IPS-18a (cell line): ENCODE measurements around the gene PSMB8.

Experiments used
- H3K27ac ChIP-seq: one replicate; pipeline ENCODE4 v1.5.1; 2013; ENCODE audit warnings: low read length
- H3K27me3 ChIP-seq: one replicate; pipeline ENCODE4 v1.6.1; 2013; ENCODE audit warnings: mild to moderate bottlenecking, low read length; ENCODE audit not compliant: control insufficient read depth, insufficient read depth
- H3K36me3 ChIP-seq: one replicate; pipeline ENCODE4 v1.6.1; 2013; ENCODE audit warnings: low read depth, low read length; ENCODE audit not compliant: control insufficient read depth
- H3K4me1 ChIP-seq: one replicate; pipeline ENCODE4 v1.6.1; 2013; ENCODE audit warnings: low read depth, low read length; ENCODE audit not compliant: control insufficient read depth
- H3K4me3 ChIP-seq: one replicate; pipeline ENCODE4 v1.5.1; 2013; ENCODE audit warnings: low read length
- H3K9ac ChIP-seq: one replicate; pipeline ENCODE4 v1.6.1; 2013; ENCODE audit warnings: mild to moderate bottlenecking, low read length, moderate library complexity
- H3K9me3 ChIP-seq: one replicate; pipeline ENCODE4 v1.6.1; 2013; ENCODE audit warnings: low read depth, low read length; ENCODE audit not compliant: control insufficient read depth

Gene PSMB8

DNA sequence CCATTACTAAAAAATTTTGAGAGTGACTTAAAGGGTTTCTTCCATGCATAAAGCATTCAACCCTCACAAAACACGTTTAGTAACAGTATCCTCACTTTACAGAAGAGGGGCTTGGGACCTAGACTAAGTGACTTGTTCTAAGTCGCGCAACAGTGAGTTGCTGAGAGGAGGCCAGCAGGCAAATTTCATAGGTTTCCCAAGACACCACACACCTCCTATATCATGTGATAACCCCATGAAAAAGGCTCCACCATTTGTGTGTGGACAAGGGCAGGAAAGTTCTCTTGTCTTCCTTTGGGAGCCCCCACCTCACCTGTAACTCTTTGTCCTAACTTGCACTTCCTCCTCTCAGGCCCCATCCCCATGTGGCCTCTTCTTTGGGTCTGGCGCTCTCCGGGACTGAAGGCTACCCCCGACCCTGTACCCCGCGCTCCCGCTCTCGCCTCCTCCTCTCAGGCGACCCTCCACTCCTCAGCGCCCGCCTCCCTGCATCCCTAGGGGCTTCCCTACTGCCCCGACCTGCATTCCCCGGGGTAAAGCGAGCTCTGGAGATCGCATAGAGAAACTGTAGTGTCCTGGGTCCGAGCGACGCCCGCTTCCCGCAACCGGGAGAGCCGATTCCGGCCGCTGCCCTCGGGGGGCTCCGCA, 392 bp downstream of the PSMB8 start:
- Histone ChIP-seq H3K4me3 (peak overlapping the region; percentile 88), H3K27me3 (peaks cover 28% of the 10 kb centered on the region), H3K4me1 (no peaks in the 10 kb centered on the region), H3K36me3 (no peaks in the 10 kb centered on the region), H3K27ac (no peak overlapping the region), H3K9ac (peak overlapping the region; percentile 64), H3K9me3 (no peaks in the 10 kb centered on the region)

GRCh38 chr6:32842690-32843089, 1.2 kb downstream of the PSMB8 start:
- no peak overlapping the region for H3K27ac ChIP-seq
- H3K27me3 ChIP-seq, result peaks cover 28% of the 10 kb centered on the region
- H3K36me3 ChIP-seq, result no peaks in the 10 kb centered on the region
- H3K4me3 ChIP-seq, result no peak overlapping the region
- no peaks in the 10 kb centered on the region for H3K9me3 ChIP-seq
- H3K9ac ChIP-seq, result no peak overlapping the region
- no peaks in the 10 kb centered on the region for H3K4me1 ChIP-seq

DNA sequence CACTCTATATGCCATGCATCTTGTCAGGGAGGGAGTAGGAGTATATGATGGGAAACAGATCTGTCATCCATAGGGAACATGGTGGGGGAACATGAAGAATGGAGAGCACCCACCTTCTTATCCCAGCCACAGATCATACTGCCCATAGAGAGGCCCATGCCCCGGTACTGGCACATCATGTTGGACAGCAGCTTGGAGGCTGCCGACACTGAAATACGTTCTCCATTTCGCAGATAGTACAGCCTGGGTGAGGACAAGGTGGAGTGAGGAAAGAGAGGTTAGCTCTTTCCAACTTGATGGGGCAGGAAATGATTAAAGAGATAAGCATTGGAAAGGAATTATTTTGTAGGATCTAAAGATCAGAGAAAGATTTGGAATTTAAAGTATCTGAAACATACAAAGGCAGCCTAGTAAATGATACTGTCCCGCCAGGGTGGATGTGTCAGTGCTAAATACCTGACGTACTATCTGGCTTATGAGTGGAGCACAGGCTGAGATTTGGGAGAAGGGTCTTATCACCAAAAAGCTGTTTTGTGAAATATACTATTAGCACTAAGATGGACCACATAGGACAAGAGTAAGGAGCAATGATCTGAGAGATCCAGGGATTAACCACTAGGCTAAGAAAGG, 1.7 kb downstream of the PSMB8 start:
- H3K4me3 ChIP-seq, result no peak overlapping the region
- peaks cover 33% of the 10 kb centered on the region for H3K27me3 ChIP-seq
- H3K9me3 ChIP-seq, result no peaks in the 10 kb centered on the region
- H3K4me1 ChIP-seq, result peaks cover 4% of the 10 kb centered on the region
- no peaks in the 10 kb centered on the region for H3K36me3 ChIP-seq
- no peak overlapping the region for H3K27ac ChIP-seq
- no peak overlapping the region for H3K9ac ChIP-seq

- H3K9ac ChIP-seq, result no peak overlapping the region
- peaks cover 4% of the 10 kb centered on the region for H3K4me1 ChIP-seq
- no peaks in the 10 kb centered on the region for H3K36me3 ChIP-seq
- H3K9me3 ChIP-seq, result no peaks in the 10 kb centered on the region
- H3K4me3 ChIP-seq, result no peak overlapping the region
- H3K27me3 ChIP-seq, result peaks cover 35% of the 10 kb centered on the region
- H3K27ac ChIP-seq, result no peak overlapping the region
These were observed 3.1 kb downstream of the PSMB8 start for GRCh38 chr6:32840604-32841246.

- Histone ChIP-seq H3K9me3 (no peaks in the 10 kb centered on the region), H3K4me3 (no peak overlapping the region), H3K36me3 (no peaks in the 10 kb centered on the region), H3K27me3 (peaks cover 28% of the 10 kb centered on the region), H3K27ac (no peak overlapping the region), H3K4me1 (peaks cover 4% of the 10 kb centered on the region), H3K9ac (no peak overlapping the region)
These were observed 4.5 kb downstream of the PSMB8 start for GRCh38 chr6:32839356-32839755.

- Histone ChIP-seq H3K27me3 (peaks cover 18% of the 10 kb centered on the region), H3K36me3 (no peaks in the 10 kb centered on the region), H3K4me1 (peaks cover 4% of the 10 kb centered on the region), H3K9me3 (no peaks in the 10 kb centered on the region), H3K4me3 (peak within 1 kb of the TSS; percentile 79), H3K27ac (no peak within 1 kb of the TSS), H3K9ac (peak within 1 kb of the TSS; percentile 64)
These were observed 5.5 kb downstream of the PSMB8 start, which contains the start of gene TAP2 for GRCh38 chr6:32838114-32838958. TAP2 (minus strand) TSS chr6:32838739; CDS start chr6:32838233, 506 bp downstream.

DNA sequence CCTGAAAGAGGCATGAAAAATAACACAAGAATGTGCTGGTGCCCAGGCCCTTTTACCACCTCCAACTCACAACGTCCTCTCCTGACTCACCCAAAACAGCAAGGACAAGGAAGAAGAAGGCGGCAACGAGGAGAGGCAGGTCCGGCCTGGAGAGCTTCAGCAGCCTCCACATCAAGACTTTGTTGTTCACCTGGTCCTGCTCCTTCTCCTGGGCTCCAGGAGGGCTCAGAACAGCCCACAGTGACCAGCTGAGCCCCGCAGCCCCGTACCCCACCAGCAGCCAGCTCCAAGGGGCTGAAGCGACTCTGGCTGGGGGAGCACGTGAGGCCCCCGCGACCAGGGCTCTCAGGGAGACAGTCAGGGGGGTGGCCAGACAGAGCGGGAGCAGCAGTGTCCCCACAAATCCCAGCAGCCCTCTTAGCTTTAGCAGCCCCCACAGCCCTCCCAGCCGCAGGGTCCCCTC, 6.2 kb downstream of the PSMB8 start:
- Histone ChIP-seq H3K36me3 (no peaks in the 10 kb centered on the region), H3K27ac (no peak overlapping the region), H3K4me1 (peaks cover 4% of the 10 kb centered on the region), H3K27me3 (peaks cover 12% of the 10 kb centered on the region), H3K9me3 (no peaks in the 10 kb centered on the region), H3K9ac (peak overlapping the region; percentile 64), H3K4me3 (peak overlapping the region; percentile 79)

DNA sequence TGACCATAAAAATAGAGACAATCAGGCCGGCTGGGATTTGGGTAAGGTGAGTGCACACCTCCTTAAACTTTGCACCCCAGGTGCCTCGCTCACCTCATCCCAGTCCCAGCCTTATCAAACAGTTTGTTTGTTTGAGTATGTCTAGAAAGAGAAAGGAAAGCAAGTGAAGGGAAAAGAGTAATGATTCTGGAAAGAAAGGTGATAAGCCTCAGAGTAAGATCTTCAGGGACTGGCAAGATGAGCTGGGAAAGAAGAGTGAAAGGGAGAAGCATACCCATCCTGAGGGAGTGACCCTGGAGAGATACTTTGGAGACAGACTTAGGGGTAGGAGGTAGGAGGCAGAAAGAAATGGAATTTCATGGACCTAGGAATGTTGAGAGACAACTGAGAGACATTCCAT, 7.0 kb downstream of the PSMB8 start:
- peaks cover 7% of the 10 kb centered on the region for H3K27me3 ChIP-seq
- no peak overlapping the region for H3K4me3 ChIP-seq
- H3K36me3 ChIP-seq, result no peaks in the 10 kb centered on the region
- H3K9me3 ChIP-seq, result no peaks in the 10 kb centered on the region
- H3K4me1 ChIP-seq, result peaks cover 4% of the 10 kb centered on the region
- no peak overlapping the region for H3K9ac ChIP-seq
- H3K27ac ChIP-seq, result no peak overlapping the region

DNA sequence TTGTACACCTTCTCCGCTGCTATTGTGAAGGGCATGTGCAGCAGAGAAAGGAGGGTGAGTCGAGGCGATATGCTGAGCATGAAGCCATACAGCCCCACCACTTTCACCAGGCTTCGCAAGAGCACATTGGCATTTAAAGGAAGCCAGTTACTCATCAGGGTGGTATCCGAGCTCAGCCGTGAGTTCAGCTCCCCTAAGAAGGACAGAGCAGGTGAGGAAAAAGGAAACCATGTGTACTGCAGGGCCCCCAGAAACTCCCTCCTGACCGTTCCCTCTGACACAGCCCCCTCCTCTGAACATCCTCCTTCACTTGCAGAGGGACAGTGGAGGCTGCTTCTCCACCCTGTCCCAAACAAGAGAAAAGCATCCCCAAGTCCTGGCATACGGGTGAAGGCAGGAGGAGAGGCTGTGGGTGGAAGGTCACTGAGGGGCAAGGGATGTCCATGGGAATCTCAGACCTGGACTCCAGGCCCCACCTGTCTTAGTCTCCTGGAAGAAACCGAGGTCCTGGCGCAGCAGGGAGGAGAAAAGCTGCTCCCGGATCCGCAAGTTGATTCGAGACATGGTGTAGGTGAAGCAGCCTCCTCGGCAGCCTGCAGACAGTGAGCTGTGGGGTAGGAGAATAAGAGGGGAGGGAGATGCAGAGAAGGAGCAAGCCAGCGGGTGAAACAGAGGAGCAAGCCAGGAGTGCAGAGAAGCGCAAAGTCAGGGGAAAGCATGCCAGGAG, 8.5 kb downstream of the PSMB8 start:
- no peaks in the 10 kb centered on the region for H3K36me3 ChIP-seq

DNA sequence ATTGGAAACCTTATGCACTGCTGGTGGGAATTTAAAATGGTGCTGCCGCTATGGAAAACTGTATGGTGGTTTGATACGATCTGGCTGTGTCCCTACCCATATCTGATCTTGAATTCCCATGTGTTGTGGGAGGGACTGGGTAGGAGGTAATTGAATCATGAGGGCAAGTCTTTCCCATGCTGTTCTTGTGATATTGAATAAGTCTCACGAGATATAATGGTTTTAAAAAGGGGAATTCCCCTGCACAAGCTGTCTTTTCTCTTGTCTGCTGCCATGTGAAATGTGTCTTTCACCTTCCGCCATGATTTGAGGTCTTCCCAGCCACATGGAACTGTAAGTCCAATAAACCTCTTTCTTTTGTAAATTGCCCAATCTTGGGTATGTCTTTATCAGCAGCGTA, 10.2 kb downstream of the PSMB8 start:
- no peaks in the 10 kb centered on the region for H3K9me3 ChIP-seq
- H3K27ac ChIP-seq, result no peak overlapping the region
- no peak overlapping the region for H3K4me3 ChIP-seq
- H3K4me1 ChIP-seq, result peaks cover 4% of the 10 kb centered on the region
- no peaks in the 10 kb centered on the region for H3K36me3 ChIP-seq
- no peak overlapping the region for H3K9ac ChIP-seq
- peaks cover 7% of the 10 kb centered on the region for H3K27me3 ChIP-seq

More for the DNA sequence above, 8.5 kb downstream of the PSMB8 start:
- Histone ChIP-seq H3K4me3 (no peak overlapping the region), H3K4me1 (peaks cover 4% of the 10 kb centered on the region), H3K27me3 (peaks cover 7% of the 10 kb centered on the region), H3K9ac (no peak overlapping the region), H3K9me3 (no peaks in the 10 kb centered on the region), H3K27ac (no peak overlapping the region)

DNA sequence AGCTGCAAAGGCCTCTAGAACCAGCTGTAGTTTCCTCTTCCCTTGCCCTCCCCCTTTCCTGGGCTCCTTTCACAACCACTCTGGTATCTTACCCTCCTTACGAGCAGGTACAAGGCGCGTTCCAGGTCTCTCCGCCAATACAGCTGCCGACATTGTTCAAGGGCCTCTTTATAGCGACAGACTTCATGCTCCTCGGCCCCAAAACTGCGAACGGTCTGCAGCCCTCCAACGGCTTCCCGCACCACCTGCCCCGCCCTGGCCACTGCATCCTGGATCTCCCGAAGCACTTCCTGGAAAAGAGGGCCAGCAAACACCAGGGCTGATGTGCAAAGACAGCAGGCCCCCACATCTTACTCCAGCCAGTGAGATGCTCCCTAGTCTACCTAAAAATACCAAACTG, 11.3 kb downstream of the PSMB8 start:
- H3K9me3 ChIP-seq, result no peaks in the 10 kb centered on the region

More for the DNA sequence above, 11.3 kb downstream of the PSMB8 start:
- peaks cover 2% of the 10 kb centered on the region for H3K4me1 ChIP-seq
- H3K9ac ChIP-seq, result no peak overlapping the region
- peaks cover 6% of the 10 kb centered on the region for H3K27me3 ChIP-seq
- H3K27ac ChIP-seq, result no peak overlapping the region
- no peaks in the 10 kb centered on the region for H3K36me3 ChIP-seq
- no peak overlapping the region for H3K4me3 ChIP-seq
